ENCODE results near the gene NR1H2.
A peak's percentile ranks its signal among the peaks of the same experiment; 100 is the strongest.
"Not testable (repeated sequence)": the region's sequence is repeated elsewhere in the genome, so short reads cannot be mapped to it uniquely, and the experiment has no call there.

Gene NR1H2

DNA sequence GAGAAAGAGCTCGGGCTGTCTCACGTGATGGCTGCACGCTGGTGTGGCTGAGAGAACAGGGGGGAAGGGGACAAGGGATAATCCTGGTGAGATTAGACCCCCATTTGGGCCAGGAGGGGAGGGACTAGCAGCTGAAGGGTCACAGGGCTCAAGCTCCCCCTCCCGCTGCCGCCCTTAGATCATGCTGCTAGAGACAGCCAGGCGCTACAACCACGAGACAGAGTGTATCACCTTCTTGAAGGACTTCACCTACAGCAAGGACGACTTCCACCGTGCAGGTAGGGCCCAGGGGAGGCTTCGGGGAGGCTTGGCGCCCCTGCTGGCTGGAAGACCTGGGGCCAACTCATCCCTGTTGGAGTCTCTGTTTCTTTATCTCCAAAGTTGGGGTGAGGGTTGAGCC lies 3.3 kb downstream of the NR1H2 start:
- no peak for DNase-seq

DNA sequence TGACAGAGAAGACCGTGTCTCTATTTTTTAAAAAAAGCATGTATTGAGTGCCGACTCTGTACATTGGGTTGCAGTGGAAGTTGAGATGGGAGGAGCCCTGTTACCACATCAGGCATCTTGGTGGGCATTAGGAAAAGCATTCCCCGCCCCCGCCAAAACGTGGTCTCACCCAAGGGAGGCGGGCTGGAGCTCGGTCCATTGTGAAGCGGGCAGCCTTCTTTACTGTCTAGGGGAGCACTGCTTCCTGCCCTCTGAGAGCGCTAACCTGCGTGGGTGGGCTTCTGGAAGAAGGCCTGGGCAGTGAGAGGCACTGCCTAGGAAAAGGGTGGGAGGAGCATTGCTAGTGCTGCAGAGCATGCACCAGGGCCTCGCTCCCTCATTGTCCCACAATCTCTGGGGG lies 3.9 kb downstream of the NR1H2 start:
- no peak for DNase-seq

- no peak for DNase-seq
Observed at GRCh38 chr19:50380751-50381151, 4.5 kb downstream of the NR1H2 start.

DNA sequence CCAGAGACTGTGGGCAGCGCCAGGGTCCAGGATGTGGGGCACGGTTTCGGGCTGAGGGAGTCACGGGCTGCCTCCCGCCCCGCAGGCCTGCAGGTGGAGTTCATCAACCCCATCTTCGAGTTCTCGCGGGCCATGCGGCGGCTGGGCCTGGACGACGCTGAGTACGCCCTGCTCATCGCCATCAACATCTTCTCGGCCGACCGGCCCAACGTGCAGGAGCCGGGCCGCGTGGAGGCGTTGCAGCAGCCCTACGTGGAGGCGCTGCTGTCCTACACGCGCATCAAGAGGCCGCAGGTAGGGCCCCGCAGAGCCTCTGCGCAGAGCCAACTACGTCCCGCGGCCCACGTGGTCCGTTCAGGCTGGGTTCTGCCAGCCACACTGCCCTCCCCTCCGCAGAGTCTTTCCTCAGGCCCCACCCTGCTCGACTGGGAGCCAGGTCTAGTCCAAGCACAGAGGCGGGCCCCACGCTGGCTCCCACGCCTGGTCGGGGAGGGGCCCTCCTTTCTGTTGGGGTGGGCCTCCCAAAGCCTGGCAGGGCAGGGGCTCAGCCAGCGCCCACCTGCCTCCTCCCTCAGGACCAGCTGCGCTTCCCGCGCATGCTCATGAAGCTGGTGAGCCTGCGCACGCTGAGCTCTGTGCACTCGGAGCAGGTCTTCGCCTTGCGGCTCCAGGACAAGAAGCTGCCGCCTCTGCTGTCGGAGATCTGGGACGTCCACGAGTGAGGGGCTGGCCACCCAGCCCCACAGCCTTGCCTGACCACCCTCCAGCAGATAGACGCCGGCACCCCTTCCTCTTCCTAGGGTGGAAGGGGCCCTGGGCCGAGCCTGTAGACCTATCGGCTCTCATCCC lies 5.8 kb downstream of the NR1H2 start:
- DNase-seq: no peak

DNA sequence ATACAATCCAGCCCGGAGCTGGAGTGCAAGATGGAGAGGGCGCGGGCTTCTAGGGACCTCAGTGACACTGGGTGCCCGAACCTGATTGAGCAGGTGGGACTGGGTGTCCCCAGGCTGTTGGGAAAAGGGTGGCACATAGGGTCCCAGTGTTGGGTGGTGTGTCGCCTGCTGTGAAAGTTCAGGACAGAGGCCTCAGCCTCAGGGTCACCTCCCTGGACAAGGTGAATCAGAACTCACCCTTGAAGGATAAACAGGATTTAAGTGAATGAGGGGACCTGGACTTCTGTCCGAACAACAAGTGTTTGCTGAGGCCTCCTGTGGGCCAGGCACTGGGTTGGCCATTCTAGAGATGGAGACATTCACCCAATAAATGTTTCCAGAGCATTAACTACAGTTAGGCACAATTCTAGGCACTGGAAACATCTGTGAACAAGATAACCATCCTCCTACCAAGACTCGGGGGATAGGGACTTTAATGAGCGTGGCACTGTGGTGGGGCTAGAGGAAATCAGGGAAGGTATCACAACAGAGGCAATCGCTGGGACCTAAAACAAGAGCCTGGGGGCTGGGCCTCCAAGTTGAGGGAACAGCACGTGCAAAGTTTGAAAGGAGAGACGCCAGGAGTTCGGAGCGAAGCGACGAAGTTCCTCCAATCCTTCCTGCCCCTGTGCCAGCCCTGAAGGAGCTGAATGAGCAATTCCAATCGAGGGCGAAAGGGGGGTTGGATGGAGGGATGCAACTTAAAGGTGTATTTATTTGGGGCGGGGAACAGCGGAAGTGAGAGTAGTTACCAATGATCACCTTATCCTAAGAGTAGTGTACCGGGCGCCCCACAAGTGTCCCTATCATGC lies 7.0 kb downstream of the NR1H2 start:
- DNase-seq: no peak

GRCh38 chr19:50383852-50384684 lies 7.8 kb downstream of the NR1H2 start, which contains the start of gene POLD1:
Gene POLD1 (plus strand): TSS chr19:50384347. CDS start chr19:50398852, 14,505 bp downstream.
- peak; percentile 91 for DNase-seq

DNA sequence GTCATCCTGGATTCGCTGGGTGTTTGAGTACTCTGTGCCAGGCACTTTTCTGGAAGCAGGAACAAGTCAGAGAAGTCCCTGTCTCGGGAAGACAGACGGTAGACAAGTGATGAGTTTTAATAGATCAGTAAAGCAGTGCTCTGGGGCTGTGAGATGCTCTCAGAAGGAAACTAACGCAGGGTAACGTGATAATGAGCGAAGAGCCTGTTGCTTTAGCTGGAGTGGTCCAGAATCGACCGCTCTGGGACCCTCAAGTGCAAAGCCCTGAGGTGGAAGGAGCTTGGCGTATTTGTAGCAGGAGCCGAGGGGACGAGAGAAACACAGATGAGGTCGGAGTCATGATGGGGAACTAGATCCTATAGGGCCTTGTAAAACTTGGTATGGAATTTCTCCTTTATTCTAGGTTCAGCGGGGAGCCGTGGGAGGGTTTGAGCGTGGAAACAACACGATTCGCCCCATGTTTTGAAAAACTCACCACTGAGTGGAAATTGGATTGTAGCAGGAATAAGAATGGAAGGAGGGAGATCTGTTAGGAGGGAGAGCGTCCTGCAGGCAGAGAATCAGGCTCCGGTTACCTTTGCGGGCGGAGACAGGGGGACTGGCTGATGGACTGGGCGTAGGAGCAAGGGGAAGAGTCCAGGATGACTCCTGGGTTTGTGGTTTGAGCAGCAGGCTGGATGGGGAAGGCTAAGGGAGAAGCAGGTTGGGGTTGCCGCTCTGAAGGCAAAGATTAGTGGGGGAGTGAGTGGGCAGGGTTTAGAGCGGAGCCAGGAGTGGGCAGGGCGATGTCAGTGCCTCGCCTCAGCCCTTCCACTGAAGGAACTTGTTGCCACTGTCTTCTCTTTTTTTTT lies 8.7 kb downstream of the NR1H2 start:
- peak; percentile 24 for DNase-seq

DNA sequence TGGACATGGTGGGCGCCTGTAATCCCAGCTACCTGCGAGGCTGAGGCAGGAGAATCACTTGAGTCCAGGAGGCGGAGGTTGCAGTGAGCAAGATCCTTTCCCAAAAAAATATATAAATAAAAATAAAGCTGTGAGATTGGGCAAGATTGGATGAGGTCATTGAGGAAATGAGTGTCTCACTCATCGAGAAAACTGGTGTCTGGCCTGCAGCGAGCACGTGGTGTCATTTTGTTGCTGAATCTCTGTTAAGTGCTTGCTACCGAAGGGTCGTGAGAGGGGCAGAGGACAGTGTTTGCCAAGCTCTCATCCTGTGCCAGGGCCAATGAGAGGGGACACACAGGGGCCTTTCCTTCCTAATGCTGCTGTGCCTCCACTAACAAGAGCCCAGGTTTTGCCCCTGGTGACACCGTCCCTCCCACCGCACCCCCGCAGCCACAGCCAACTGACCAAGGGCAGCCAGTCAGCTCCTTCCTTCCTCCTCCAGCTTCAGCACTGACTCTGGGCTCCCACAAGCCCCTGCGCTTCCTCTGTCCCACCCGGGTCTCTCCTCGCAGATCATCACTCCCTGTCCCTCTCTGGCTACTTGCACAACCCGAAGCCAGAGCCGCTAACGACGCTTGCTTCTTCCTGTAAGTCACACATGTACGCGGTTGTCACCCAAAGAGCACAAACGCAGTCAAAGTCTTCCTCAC lies 11.1 kb downstream of the NR1H2 start:
- DNase-seq: no peak

DNA sequence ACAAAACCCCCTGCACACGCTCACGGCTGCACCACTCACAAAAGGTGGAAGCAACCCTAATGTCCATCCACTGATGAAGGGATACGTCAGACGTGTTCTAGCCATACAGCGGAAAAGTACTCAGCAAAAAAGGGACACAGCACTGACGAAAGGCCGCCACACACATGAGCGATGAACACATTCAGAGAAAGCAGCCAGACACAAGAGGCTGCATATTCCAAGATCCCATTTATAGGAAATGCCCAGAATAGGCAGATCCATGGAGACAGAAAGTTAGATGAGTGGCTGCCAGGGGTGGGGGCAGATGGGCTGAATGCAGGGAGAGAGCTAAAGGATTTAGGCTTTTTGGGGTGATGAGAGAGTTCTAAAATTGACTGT lies 11.6 kb downstream of the NR1H2 start:
- no peak for DNase-seq

GRCh38 chr19:50390295-50390694 lies 14.0 kb downstream of the NR1H2 start:
- DNase-seq: not testable (repeated sequence)

DNA sequence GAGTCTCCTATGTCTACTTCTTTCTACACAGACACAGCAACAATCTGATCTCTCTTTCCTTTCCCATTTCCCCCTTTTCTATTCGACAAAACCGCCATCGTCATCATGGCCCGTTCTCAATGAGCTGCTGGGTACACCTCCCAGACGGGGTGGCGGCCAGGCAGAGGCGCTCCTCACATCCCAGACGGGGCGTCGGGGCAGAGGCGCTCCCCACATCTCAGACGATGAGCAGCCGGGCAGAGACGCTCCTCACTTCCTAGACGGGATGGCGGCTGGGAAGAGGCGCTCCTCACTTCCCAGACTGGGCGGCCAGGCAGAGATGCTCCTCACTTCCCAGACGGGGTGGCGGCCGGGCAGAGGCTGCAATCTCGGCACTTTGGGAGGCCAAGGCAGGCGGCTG lies 14.7 kb downstream of the NR1H2 start:
- DNase-seq: not testable (repeated sequence)

DNA sequence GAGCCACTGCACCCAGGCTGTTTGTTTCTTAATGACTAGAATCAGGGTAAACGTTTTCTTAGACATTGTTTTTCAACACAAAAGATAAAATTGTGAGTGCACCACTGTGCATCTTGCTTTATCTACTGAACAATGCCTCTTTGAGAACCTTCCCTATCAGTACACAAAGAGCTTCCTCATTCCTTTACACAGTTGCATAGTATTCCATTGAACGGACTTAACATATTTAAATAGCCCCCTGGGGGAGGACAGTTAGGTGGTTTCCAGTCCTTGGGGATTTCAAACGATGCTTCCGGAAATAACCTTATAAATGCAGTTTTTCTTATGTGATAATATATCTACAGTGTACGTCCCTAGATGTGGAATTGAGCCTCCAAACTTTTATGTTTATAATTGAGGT lies 16.5 kb downstream of the NR1H2 start:
- no peak for DNase-seq

- DNase-seq: no peak
Observed at GRCh38 chr19:50393589-50393988, 17.3 kb downstream of the NR1H2 start.

DNA sequence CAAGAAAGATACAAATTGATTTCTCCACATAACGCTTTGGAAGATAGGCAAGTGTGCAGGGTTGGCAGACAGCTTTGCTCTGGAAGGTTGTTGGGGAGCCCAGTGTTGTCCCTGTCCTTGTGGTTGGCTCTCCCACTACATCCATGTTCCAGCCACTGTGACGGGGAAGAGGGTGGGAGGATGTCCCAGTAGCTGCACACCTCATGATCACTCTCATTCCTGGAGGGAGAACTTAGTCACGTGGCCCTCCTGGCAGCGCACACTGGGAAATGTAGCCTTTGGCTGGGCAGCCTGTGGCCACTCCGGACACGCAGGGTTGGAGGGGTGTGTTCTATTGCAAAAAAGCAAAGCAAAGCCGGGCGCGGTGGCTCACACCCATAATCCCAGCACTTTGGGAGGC lies 17.8 kb downstream of the NR1H2 start:
- no peak for DNase-seq

GRCh38 chr19:50398675-50399367 lies 22.6 kb downstream of the NR1H2 start:
- no peak for DNase-seq

- no peak for DNase-seq
Observed at GRCh38 chr19:50399368-50399745, 23.1 kb downstream of the NR1H2 start.

DNA sequence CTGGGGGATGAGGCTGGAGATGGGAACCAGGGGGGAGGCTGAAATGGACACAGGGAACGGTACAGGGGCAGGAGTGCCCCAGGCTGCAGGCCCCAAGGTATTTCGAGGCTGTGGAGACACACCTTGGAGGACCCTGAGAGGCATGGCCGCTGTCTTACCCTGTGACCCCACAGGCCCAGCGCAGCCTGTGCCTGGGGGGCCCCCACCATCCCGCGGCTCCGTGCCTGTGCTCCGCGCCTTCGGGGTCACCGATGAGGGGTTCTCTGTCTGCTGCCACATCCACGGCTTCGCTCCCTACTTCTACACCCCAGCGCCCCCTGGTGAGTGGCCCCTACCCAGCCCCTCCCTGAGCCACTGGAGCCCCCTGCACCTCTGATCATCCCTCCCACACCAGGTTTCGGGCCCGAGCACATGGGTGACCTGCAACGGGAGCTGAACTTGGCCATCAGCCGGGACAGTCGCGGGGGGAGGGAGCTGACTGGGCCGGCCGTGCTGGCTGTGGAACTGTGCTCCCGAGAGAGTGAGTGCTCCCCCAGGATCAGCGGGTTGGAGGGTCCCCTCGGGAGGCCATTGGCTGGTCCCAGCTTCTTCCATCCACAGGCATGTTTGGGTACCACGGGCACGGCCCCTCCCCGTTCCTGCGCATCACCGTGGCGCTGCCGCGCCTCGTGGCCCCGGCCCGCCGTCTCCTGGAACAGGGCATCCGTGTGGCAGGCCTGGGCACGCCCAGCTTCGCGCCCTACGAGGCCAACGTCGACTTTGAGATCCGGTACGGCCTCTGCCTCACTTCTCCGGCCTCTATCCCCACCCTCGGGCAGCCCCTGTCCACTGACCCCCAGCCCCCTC lies 25.6 kb downstream of the NR1H2 start:
- no peak for DNase-seq

DNA sequence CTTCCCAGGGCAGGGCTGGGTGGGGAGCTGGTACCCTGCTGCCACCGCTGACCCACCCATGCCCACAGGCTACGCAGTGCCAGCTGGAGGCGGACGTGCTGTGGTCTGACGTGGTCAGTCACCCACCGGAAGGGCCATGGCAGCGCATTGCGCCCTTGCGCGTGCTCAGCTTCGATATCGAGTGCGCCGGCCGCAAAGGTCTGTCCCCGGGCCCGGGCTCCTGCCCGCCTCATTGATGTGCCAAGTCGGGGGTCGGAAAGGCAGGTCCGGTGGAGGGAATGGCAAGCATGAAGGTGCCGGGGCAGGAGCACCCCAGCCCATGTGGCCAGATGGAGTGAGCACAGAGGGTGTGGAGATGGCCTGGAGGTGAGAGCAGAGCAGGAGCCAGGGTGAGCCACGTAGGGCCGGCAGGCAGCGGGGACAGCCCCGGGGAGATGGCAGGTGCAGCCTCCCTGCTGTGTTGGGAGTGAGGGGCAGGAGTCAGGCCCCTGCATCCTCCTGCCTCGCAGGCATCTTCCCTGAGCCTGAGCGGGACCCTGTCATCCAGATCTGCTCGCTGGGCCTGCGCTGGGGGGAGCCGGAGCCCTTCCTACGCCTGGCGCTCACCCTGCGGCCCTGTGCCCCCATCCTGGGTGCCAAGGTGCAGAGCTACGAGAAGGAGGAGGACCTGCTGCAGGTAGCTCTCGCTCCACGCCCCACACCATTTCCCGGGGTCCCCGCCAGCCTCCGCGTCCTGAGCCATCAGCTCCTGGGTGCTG lies 26.5 kb downstream of the NR1H2 start:
- no peak for DNase-seq

- no peak for DNase-seq
Observed at GRCh38 chr19:50406156-50406820, 30.0 kb downstream of the NR1H2 start.
